Immature natural killer cell (primary cell): ENCODE data around the gene REPS2. TPM values are rescaled to one million over a fixed set of nuclear protein-coding genes. Genes with fewer than 3 reads are reported as not detected.

ENCODE experiments used
- DNase-seq, 3 donors: peaks; one replicate each; pipeline ENCODE4 v3.0.0; 2022; ENCODE audit warnings: mixed read lengths in 1 of 3
- H3K27ac Mint-ChIP-seq, 6 donors: one replicate each; pipeline ENCODE4 v1.8.0; 2020; ENCODE audit warnings: mixed read lengths in 6 of 6, mild to moderate bottlenecking in 5 of 6, inconsistent platforms in 4 of 6, moderate library complexity in 3 of 6
- H3K27me3 Mint-ChIP-seq, 3 donors: one replicate each; pipeline ENCODE4 v1.8.0; 2020 to 2021; ENCODE audit warnings: low read depth in 3 of 3, mild to moderate bottlenecking in 3 of 3, mixed read lengths in 3 of 3, moderate library complexity in 3 of 3, inconsistent platforms in 1 of 3
- H3K36me3 Mint-ChIP-seq, 3 donors: one replicate each; pipeline ENCODE4 v1.8.0; 2020; ENCODE audit warnings: mixed read lengths in 3 of 3, inconsistent platforms in 2 of 3, mild to moderate bottlenecking in 2 of 3
- H3K4me1 Mint-ChIP-seq, 2 donors: one replicate each; pipeline ENCODE4 v1.8.0; 2020; ENCODE audit warnings: inconsistent platforms in 2 of 2, mild to moderate bottlenecking in 2 of 2, mixed read lengths in 2 of 2, moderate library complexity in 1 of 2
- H3K4me3 Mint-ChIP-seq, 5 donors: one replicate each; pipeline ENCODE4 v1.8.0; 2020; ENCODE audit warnings: mild to moderate bottlenecking in 5 of 5, mixed read lengths in 5 of 5, inconsistent platforms in 3 of 5, moderate library complexity in 3 of 5
- H3K9me3 Mint-ChIP-seq, 6 donors: one replicate each; pipeline ENCODE4 v1.8.0; 2020; ENCODE audit warnings: mild to moderate bottlenecking in 6 of 6, mixed read lengths in 6 of 6, inconsistent platforms in 4 of 6, moderate library complexity in 3 of 6
- polyA plus RNA-seq, 3 donors: library from polyadenylated mRNA; unstranded; fragments of 300-500 nt; fragmentation: Illumina TruSeq; gene quantifications; one replicate each; pipeline ENCODE4 v1.2.3, GENCODE V29; 2021

The REPS2 gene
- polyA plus RNA-seq, 3 donors from 2014 or later: 0.03 to 0.71 TPM; not detected in 1

DNA sequence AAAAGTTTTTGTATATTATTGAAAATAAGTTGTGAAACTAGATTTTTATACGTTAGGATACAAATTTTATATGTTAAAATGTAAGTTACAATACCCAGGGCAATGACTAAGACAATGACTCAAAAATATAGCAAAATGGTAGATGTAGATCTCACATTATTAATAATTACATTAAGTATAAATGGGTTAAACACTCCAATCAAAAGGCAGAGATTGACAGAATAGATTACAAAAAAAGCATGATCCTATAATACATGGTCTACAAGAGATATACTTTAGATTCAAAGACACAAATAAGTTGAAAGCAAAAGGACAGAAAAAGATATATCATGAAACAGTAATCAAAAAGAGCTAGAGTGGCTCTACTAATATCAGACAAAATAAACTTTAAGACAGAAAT lies 217.6 kb downstream of the REPS2 start:
- no peak for DNase-seq
- peaks cover 9 to 30% (median 20%) of the 10 kb centered on the region in 6 donors for H3K9me3 Mint-ChIP-seq
- no peak overlapping the region for H3K4me3 Mint-ChIP-seq
- H3K4me1 Mint-ChIP-seq: no peaks in the 10 kb centered on the region
- H3K27ac Mint-ChIP-seq: no peak overlapping the region
- H3K27me3 Mint-ChIP-seq: peaks cover 1 to 5% (median 4%) of the 10 kb centered on the region in 3 donors
- no peaks in the 10 kb centered on the region for H3K36me3 Mint-ChIP-seq

DNA sequence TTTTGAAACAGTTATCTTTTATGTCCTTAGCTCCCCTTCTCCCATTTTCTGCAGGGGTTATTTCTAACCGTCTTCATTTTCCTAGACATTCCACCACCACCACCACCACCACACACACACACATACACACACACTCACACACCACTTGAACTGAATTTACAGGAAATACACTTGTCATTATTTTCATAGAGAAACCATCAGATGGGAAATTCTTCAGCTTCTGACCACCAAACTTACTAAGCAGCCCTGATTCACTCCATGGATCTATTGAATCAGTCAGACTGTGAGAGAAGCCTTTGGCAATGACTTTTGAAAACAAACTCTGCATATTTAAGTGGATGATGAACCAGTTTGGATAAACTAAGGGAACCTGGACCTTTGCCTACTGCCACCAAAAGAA lies 218.5 kb downstream of the REPS2 start:
- Mint-ChIP-seq H3K27ac (no peak overlapping the region), H3K27me3 (peaks cover 1 to 5% (median 4%) of the 10 kb centered on the region in 3 donors), H3K4me3 (no peak overlapping the region), H3K4me1 (no peaks in the 10 kb centered on the region), H3K9me3 (peaks cover 9 to 30% (median 20%) of the 10 kb centered on the region in 6 donors), H3K36me3 (no peaks in the 10 kb centered on the region)
- DNase-seq: no peak

DNA sequence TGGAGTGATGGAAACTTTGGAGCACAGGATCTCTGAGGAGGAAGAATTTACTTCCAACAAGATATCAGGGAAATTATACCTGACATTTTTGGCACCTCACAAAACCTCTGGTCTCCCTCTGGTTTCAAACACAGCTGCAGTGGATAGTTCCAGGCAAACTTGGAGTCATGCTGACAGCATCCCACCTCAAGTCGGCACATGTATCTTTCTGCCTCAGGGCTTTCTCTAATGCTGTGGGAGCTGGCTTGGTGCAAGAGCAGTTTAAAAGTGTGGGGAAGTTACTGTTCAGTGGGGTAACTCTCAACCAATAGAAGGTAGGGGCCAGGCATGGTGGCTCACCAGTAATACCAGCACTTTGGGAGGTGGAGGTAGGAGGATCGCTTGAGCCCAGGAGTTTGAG lies 221.5 kb downstream of the REPS2 start:
- peaks cover 6 to 25% (median 11%) of the 10 kb centered on the region in 6 donors for H3K9me3 Mint-ChIP-seq
- no peaks in the 10 kb centered on the region for H3K4me1 Mint-ChIP-seq
- H3K4me3 Mint-ChIP-seq: no peak overlapping the region
- H3K36me3 Mint-ChIP-seq: no peaks in the 10 kb centered on the region
- H3K27me3 Mint-ChIP-seq: peaks cover 0 to 4% (median 3%) of the 10 kb centered on the region in 3 donors
- no peak for DNase-seq
- no peak overlapping the region for H3K27ac Mint-ChIP-seq

DNA sequence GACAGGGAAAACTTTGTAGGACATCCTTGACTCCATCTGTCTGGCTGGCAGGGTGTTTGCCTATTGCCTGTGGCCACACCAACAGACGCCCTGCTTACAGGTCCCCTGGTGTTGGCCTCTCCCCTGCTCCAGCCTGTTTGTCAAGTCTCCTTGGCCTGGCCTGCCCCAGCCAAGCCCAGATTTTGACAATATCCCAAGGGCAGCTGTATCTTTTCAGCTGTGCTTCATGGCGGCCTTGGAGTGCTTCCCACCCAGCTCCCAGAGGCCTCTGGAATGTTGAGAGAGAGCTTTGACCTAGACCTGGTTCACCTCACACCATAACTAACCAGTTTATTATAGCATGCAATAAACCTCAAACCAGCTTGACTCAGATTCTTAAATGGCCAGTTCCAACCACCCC lies 224.5 kb downstream of the REPS2 start:
- no peak for DNase-seq
- Mint-ChIP-seq H3K27me3 (peaks cover 0 to 4% (median 0%) of the 10 kb centered on the region in 3 donors), H3K4me1 (no peaks in the 10 kb centered on the region), H3K4me3 (no peak overlapping the region), H3K36me3 (no peaks in the 10 kb centered on the region), H3K9me3 (peaks cover 0 to under 1% (median 0%) of the 10 kb centered on the region in 6 donors), H3K27ac (no peak overlapping the region)

DNA sequence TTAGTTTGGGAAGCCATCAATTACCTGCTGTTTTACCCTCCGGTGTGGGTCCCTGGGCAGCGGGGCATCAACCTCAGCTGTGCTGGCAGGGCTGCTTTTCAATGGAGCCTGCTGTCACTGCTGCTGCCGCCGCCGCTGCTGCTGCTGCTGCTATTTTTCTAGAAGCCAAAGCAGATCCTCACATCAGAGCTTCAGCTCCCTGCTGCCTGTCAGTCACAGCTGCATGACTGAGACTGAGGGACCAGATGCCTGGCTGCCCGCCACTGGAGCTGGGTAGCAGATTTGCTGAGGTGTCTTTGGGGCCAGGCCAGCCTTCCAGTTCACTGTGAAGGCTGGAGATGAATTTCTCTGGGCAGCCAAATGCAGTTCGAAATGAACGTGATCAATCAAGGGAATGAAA lies 228.2 kb downstream of the REPS2 start:
- Mint-ChIP-seq H3K36me3 (no peaks in the 10 kb centered on the region), H3K4me3 (no peak overlapping the region), H3K27me3 (peaks cover 0 to 5% (median 4%) of the 10 kb centered on the region in 3 donors), H3K9me3 (no peaks in the 10 kb centered on the region), H3K27ac (no peak overlapping the region), H3K4me1 (no peaks in the 10 kb centered on the region)
- no peak for DNase-seq

DNA sequence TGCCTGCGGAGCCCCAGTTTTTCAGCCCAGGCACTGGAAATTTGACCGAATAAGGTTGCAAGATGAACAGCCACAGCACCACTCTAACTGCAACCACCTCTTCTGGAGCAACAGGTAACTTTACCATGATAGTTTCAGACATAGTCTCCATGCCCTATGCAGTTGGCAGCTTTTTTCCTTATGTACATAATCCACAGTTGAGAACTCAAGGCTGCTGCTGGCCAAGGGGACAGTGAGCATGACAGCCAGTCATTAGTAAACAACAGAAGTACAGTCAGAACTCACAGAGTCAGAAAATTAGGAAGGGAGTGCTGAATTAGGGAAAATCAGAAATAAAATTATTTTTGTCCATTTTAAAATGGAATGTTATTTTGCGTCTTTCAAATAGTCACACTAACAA lies 235.9 kb downstream of the REPS2 start:
- H3K36me3 Mint-ChIP-seq: no peaks in the 10 kb centered on the region
- no peak overlapping the region for H3K27ac Mint-ChIP-seq
- H3K4me3 Mint-ChIP-seq: no peak overlapping the region
- H3K27me3 Mint-ChIP-seq: peaks cover 0 to 5% (median 3%) of the 10 kb centered on the region in 3 donors
- no peak for DNase-seq
- no peaks in the 10 kb centered on the region for H3K4me1 Mint-ChIP-seq
- peaks cover 0 to 7% (median 0%) of the 10 kb centered on the region in 6 donors for H3K9me3 Mint-ChIP-seq

DNA sequence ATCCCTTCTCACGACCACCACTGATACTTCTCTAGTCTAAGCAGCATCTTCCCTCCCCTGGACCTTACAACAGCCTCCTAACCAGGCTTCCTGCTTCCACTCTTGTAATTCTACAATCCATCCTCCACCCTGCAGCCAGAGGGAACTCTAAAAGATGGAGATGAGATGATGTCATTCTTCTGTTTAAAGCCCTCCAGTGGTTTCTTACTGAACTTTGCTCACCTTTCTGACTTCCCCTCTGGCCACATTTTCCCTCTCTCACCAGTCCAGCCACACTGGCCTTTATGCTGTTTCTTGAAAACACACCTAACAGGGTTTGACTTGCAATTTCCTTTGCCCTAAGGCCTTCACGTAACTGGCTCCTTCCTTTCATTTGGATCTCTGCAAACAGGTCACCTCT lies 237.1 kb downstream of the REPS2 start:
- peaks cover 0 to 3% (median 0%) of the 10 kb centered on the region in 3 donors for H3K27me3 Mint-ChIP-seq
- H3K4me3 Mint-ChIP-seq: no peak overlapping the region
- H3K27ac Mint-ChIP-seq: no peak overlapping the region
- H3K9me3 Mint-ChIP-seq: peaks cover 0 to 7% (median 0%) of the 10 kb centered on the region in 6 donors
- H3K36me3 Mint-ChIP-seq: no peaks in the 10 kb centered on the region
- no peaks in the 10 kb centered on the region for H3K4me1 Mint-ChIP-seq
- no peak for DNase-seq

DNA sequence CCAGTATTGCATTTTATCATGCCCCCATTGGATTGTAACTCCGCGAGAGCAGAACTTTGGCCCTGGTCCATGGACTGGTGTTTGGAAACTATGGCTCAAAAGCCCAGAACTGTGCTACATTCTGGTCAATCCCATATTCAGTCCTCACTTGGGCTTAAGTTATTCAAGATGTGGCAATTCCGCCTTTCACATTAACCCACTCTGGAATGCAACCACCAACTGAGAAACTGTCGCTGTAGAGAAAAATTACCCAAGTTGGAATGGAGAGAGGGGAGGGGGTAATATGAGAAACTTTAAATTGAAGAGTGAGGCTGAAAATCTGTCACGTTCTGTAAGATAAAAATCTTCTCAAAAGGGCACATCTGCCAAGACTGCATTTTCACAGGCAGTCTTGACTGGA lies 239.0 kb downstream of the REPS2 start:
- no peak for DNase-seq
- H3K4me1 Mint-ChIP-seq: no peaks in the 10 kb centered on the region
- peaks cover 0 to 3% (median 0%) of the 10 kb centered on the region in 3 donors for H3K27me3 Mint-ChIP-seq
- H3K36me3 Mint-ChIP-seq: no peaks in the 10 kb centered on the region
- peaks cover 0 to 7% (median 0%) of the 10 kb centered on the region in 6 donors for H3K9me3 Mint-ChIP-seq
- H3K4me3 Mint-ChIP-seq: no peak overlapping the region
- H3K27ac Mint-ChIP-seq: no peak overlapping the region

DNA sequence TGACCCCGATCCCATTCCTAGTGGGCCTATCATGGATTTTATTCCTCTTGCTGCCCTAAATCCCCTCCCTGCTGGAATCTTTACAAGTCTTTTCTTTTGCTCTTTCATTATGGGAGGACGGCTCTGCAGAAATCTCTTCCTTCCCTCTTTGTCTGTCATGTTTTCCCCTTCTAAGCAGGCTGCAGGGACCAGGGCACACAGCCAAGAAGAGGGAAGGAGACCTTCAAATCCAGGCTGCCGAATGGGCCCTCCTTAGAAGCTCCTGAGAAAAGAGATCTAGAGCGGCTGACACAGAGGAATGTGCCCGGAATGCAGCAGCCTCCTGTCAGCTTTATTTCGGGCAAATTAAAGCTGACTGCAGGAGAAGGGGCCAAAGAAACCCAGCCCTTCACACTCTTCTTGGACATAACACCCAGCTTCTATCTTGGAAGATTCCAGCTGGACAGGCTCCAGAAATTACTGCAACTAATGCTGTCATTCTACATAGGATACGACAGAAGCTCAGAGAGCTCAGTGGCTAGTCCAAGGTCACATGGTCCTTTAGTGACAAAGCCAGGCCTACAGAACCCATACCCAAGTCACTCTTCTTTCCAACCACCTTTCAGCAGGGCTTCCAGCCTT lies 240.8 kb downstream of the REPS2 start:
- Mint-ChIP-seq H3K36me3 (no peaks in the 10 kb centered on the region), H3K4me3 (no peak overlapping the region), H3K4me1 (no peaks in the 10 kb centered on the region), H3K9me3 (peaks cover 0 to 7% (median 0%) of the 10 kb centered on the region in 6 donors), H3K27ac (no peak overlapping the region), H3K27me3 (peaks cover 0 to 3% (median 2%) of the 10 kb centered on the region in 3 donors)
- DNase-seq: no peak

DNA sequence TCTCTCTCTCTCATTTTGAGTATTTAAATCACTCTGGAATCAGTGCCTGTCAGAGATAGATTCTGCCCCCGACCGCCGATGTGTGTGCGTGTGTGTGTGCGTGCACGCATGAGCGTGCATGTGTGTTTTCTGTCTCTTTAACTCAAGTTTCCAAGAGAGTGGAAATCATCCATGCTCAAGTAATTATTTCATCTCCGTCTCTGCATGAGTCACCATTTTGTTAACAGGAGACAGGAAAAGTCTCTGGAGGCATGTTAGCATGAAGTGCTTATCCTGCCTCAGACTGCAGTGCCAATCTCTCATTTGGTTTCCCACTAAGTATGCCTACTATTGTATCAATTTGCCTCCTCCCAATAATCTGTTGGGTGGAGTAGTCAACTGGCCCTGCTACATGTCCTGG lies 245.6 kb downstream of the REPS2 start:
- Mint-ChIP-seq H3K27ac (no peak overlapping the region), H3K27me3 (peaks cover 0 to 5% (median 4%) of the 10 kb centered on the region in 3 donors), H3K9me3 (peaks cover 0 to 3% (median 0%) of the 10 kb centered on the region in 6 donors), H3K4me3 (no peak overlapping the region), H3K4me1 (no peaks in the 10 kb centered on the region), H3K36me3 (no peaks in the 10 kb centered on the region)
- DNase-seq: no peak

Other genes starting within 250 kb of the REPS2 start
- 1 to 10 TPM; 1.1 to 5.7 (median 4.5) TPM for gene CTPS2, start 234.0 kb upstream of the REPS2 start, polyA plus RNA-seq
- 10 to 100 TPM; 18.7 to 33.4 (median 28.8) TPM for gene SYAP1, start 227.0 kb upstream of the REPS2 start, polyA plus RNA-seq
- 1 to 10 TPM; 5.2 to 9.8 (median 5.4) TPM for gene TXLNG, start 160.2 kb upstream of the REPS2 start, polyA plus RNA-seq
- 100 to 1,000 TPM; 166 to 243 (median 199) TPM for gene RBBP7, start 76.3 kb upstream of the REPS2 start, polyA plus RNA-seq